CD14-positive monocyte (primary cell): ENCODE results near the gene DYSF. TPM values are rescaled to one million over a fixed set of nuclear protein-coding genes. Genes with fewer than 3 reads are reported as not detected.

Experiments used
- DNase-seq, 3 donors: peaks; one replicate each; pipeline ENCODE4 v3.0.0-alpha.2; 2011 to 2022
- H2AFZ ChIP-seq: 2 replicates; pipeline ENCODE4 v1.6.0; 2012; ENCODE audit warnings: mild to moderate bottlenecking, low read depth, low read length, inconsistent platforms; ENCODE audit not compliant: insufficient read depth, poor library complexity, severe bottlenecking
- H3K27ac ChIP-seq, 2 donors: 1 replicate in 1 of 2; 2 replicates in 1 of 2; pipeline ENCODE4 v1.5.1; 2012 to 2013; ENCODE audit warnings: low read length in 2 of 2, control low read depth in 1 of 2, inconsistent platforms in 1 of 2, low read depth in 1 of 2, mild to moderate bottlenecking in 1 of 2
- H3K27me3 ChIP-seq, 2 donors: one replicate each; pipeline versions ENCODE4 v1.6.0 to v1.6.1; 2011 to 2013; ENCODE audit warnings: low read length in 2 of 2; ENCODE audit not compliant: control insufficient read depth in 2 of 2, insufficient read depth in 2 of 2
- H3K36me3 ChIP-seq, 2 donors: replicated peaks in 1 of 2; 1 replicate in 1 of 2; 2 replicates in 1 of 2; pipeline versions ENCODE4 v1.5.1 to v1.6.1; 2012 to 2013; ENCODE audit warnings: low read length in 2 of 2, control low read depth in 1 of 2, inconsistent platforms in 1 of 2, mild to moderate bottlenecking in 1 of 2; ENCODE audit not compliant: insufficient read depth in 2 of 2, control insufficient read depth in 1 of 2
- H3K4me1 ChIP-seq, 2 donors: 1 replicate in 1 of 2; 2 replicates in 1 of 2; pipeline versions ENCODE4 v1.5.1 to v1.6.1; 2012 to 2013; ENCODE audit warnings: low read length in 2 of 2, control low read depth in 1 of 2, inconsistent platforms in 1 of 2, mild to moderate bottlenecking in 1 of 2, moderate library complexity in 1 of 2; ENCODE audit not compliant: insufficient read depth in 2 of 2, control insufficient read depth in 1 of 2
- H3K4me2 ChIP-seq: replicated peaks from 2 replicates; pipeline ENCODE3; 2012; ENCODE audit warnings: low read length, moderate library complexity, mild to moderate bottlenecking; ENCODE audit not compliant: poor library complexity, severe bottlenecking; ENCODE audit errors: extremely low read depth
- H3K4me3 ChIP-seq, 3 experiments: fragments of 200-600 bp in 1 of 3; sonication (generic) in 1 of 3; replicated peaks in 1 of 3; 1 replicate in 2 of 3; 2 replicates in 1 of 3; pipeline ENCODE4 v1.5.1; 2011 to 2013; ENCODE audit warnings: low read length in 3 of 3, mild to moderate bottlenecking in 3 of 3, control low read depth in 2 of 3, low read depth in 2 of 3, inconsistent platforms in 1 of 3, moderate library complexity in 1 of 3
- H3K79me2 ChIP-seq: 2 replicates; pipeline ENCODE4 v1.6.0; 2012; ENCODE audit warnings: mild to moderate bottlenecking, control low read depth, inconsistent platforms, low read length, moderate library complexity; ENCODE audit not compliant: insufficient read depth
- H3K9ac ChIP-seq: 2 replicates; pipeline ENCODE4 v1.6.0; 2017; ENCODE audit warnings: low read length, mild to moderate bottlenecking; ENCODE audit not compliant: insufficient read depth, poor library complexity, severe bottlenecking
- H3K9me3 ChIP-seq, 2 donors: replicated peaks in 1 of 2; 1 replicate in 1 of 2; 2 replicates in 1 of 2; pipeline versions ENCODE4 v1.5.1 to v1.6.1; 2012 to 2013; ENCODE audit warnings: low read length in 2 of 2, control low read depth in 1 of 2; ENCODE audit not compliant: control insufficient read depth in 1 of 2, insufficient read depth in 1 of 2
- H4K20me1 ChIP-seq: 2 replicates; pipeline ENCODE4 v1.6.0; 2012; ENCODE audit warnings: mild to moderate bottlenecking, low read length, control low read depth, moderate library complexity; ENCODE audit not compliant: insufficient read depth
- H3K27ac Mint-ChIP-seq, 7 donors: one replicate each; pipeline ENCODE4 v1.8.0; 2020; ENCODE audit warnings: mild to moderate bottlenecking in 7 of 7, mixed read lengths in 7 of 7, moderate library complexity in 6 of 7, inconsistent platforms in 2 of 7
- H3K27me3 Mint-ChIP-seq, 3 donors: one replicate each; pipeline ENCODE4 v1.8.0; 2021 to 2022; ENCODE audit warnings: low read depth in 3 of 3, mild to moderate bottlenecking in 3 of 3, mixed read lengths in 3 of 3, moderate library complexity in 3 of 3, inconsistent platforms in 1 of 3
- H3K36me3 Mint-ChIP-seq, 2 donors: one replicate each; pipeline ENCODE4 v1.8.0; 2020; ENCODE audit warnings: mixed read lengths in 2 of 2, inconsistent platforms in 1 of 2, mild to moderate bottlenecking in 1 of 2
- H3K4me1 Mint-ChIP-seq: one replicate; pipeline ENCODE4 v1.8.0; 2020; ENCODE audit warnings: mild to moderate bottlenecking, mixed read lengths
- H3K4me3 Mint-ChIP-seq, 2 donors: one replicate each; pipeline ENCODE4 v1.8.0; 2020; ENCODE audit warnings: mild to moderate bottlenecking in 2 of 2, mixed read lengths in 2 of 2, moderate library complexity in 1 of 2
- H3K9me3 Mint-ChIP-seq, 7 donors: one replicate each; pipeline ENCODE4 v1.8.0; 2020 to 2022; ENCODE audit warnings: mixed read lengths in 7 of 7, mild to moderate bottlenecking in 6 of 7, moderate library complexity in 6 of 7, inconsistent platforms in 2 of 7
- WGBS: methylation state at CpG from one replicate; pipeline ENCODE4 v1.1.5; 2013; ENCODE audit warnings: missing lambda C conversion rate; ENCODE audit not compliant: insufficient coverage; 5-methylcytosine and 5-hydroxymethylcytosine counted together
- intact Hi-C, 2 donors: fragments of 100-400 bp; cut with micrococcal nuclease; formaldehyde crosslinking; loops; one replicate each; pipeline versions ENCODE4 v1.15.0 to v1.15.1; 2023
- polyA plus RNA-seq, 3 donors: library from polyadenylated mRNA; depleted of rRNA in 1 of 3; unstranded in 2 of 3; stranded (reverse) in 1 of 3; fragments of 300-500 nt in 2 of 3; fragments of >200 nt in 1 of 3; fragmentation: Illumina TruSeq in 2 of 3; gene quantifications; 1 replicate in 2 of 3; 2 replicates in 1 of 3; pipeline ENCODE4 v1.2.3, GENCODE V29; 2012 to 2021
- TF ChIP-seq, protein P1 (sequence below): fragments of 200-600 bp; IDR thresholded peaks from one replicate; pipeline ENCODE4 v1.8.0; 2022; ENCODE audit warnings: antibody characterized with exemption, mild to moderate bottlenecking

DYSF gene
- polyA plus RNA-seq, 3 donors = 16.1 to 72.5 (median 31.2) TPM

DNA sequence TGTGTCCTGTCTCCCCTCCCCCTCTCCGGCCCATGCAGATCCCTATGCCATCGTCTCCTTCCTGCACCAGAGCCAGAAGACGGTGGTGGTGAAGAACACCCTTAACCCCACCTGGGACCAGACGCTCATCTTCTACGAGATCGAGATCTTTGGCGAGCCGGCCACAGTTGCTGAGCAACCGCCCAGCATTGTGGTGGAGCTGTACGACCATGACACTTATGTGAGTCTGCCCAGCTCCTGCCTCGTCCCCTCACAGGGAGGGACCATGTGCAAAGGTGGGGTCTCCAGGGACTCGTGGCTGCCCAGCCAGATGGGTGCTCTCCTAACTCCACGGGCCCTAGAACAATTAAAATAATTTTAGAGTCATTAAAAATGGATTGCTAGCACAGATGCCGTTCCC, 145.2 kb downstream of the DYSF start:
- H3K9me3 ChIP-seq = no peaks in the 10 kb centered on the region
- H3K9me3 Mint-ChIP-seq = no peaks in the 10 kb centered on the region
- H4K20me1 ChIP-seq = peaks cover 78% of the 10 kb centered on the region
- peaks cover 0 to 4% of the 10 kb centered on the region in 2 donors for H3K4me1 ChIP-seq
- H3K27me3 Mint-ChIP-seq = peaks cover 2 to 4% (median 2%) of the 10 kb centered on the region in 3 donors
- no peak overlapping the region for H3K27ac Mint-ChIP-seq
- TF ChIP-seq, protein P1, sequence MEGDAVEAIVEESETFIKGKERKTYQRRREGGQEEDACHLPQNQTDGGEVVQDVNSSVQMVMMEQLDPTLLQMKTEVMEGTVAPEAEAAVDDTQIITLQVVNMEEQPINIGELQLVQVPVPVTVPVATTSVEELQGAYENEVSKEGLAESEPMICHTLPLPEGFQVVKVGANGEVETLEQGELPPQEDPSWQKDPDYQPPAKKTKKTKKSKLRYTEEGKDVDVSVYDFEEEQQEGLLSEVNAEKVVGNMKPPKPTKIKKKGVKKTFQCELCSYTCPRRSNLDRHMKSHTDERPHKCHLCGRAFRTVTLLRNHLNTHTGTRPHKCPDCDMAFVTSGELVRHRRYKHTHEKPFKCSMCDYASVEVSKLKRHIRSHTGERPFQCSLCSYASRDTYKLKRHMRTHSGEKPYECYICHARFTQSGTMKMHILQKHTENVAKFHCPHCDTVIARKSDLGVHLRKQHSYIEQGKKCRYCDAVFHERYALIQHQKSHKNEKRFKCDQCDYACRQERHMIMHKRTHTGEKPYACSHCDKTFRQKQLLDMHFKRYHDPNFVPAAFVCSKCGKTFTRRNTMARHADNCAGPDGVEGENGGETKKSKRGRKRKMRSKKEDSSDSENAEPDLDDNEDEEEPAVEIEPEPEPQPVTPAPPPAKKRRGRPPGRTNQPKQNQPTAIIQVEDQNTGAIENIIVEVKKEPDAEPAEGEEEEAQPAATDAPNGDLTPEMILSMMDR = no peak
- no peak overlapping the region for H3K27ac ChIP-seq
- H3K4me2 ChIP-seq = no peak overlapping the region
- H3K36me3 Mint-ChIP-seq = peaks cover 86 to 97% of the 10 kb centered on the region in 2 donors
- no peak overlapping the region for H2AFZ ChIP-seq
- H3K27me3 ChIP-seq = no peaks in the 10 kb centered on the region
- DNase-seq = no peak
- intact Hi-C loops = no loop called here
- no peak overlapping the region for H3K4me3 ChIP-seq
- no peak overlapping the region for H3K9ac ChIP-seq
- peaks cover 13% of the 10 kb centered on the region for H3K4me1 Mint-ChIP-seq
- no peaks in the 10 kb centered on the region for H3K79me2 ChIP-seq
- peaks cover 78 to 100% of the 10 kb centered on the region in 2 donors for H3K36me3 ChIP-seq
- WGBS = 95% methylated on average over 12 of the region's 14 CpGs
- H3K4me3 Mint-ChIP-seq = no peak overlapping the region

DNA sequence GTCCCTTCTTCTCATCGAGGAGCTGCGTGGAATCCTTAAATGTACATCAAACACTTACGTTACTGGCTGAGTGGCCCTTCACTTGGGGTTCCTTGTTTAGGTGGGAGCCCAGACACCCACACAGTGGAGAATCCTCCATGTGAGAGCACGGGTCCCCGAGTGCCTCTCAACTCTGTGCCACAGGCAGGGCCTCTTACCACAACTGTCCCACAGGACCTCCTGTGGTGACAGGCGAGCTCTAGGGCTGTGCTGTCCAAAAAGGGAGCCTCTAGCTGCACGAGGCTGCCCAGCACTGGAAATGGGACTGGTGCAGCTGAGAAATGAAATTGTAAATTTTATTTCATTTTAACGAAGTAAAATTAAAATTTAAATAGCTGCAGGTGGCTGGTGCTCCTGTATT, 145.7 kb downstream of the DYSF start:
- 91% methylated on average over 7 of the region's 8 CpGs for WGBS
- H3K4me3 Mint-ChIP-seq = no peak overlapping the region
- H4K20me1 ChIP-seq = peaks cover 78% of the 10 kb centered on the region
- H3K79me2 ChIP-seq = no peaks in the 10 kb centered on the region
- H3K27ac ChIP-seq = no peak overlapping the region
- H3K27me3 Mint-ChIP-seq = peaks cover 2 to 4% (median 2%) of the 10 kb centered on the region in 3 donors
- H3K4me2 ChIP-seq = no peak overlapping the region
- TF ChIP-seq, protein P1 = no peak
- DNase-seq = no peak
- H3K9me3 ChIP-seq = no peaks in the 10 kb centered on the region
- no peak overlapping the region for H3K4me3 ChIP-seq
- H3K4me1 ChIP-seq = peaks cover 0 to 4% of the 10 kb centered on the region in 2 donors
- intact Hi-C loops = no loop called here
- H3K9ac ChIP-seq = no peak overlapping the region
- no peak overlapping the region for H3K27ac Mint-ChIP-seq
- no peaks in the 10 kb centered on the region for H3K9me3 Mint-ChIP-seq
- peaks cover 14% of the 10 kb centered on the region for H3K4me1 Mint-ChIP-seq
- H3K27me3 ChIP-seq = no peaks in the 10 kb centered on the region
- peaks cover 84 to 96% of the 10 kb centered on the region in 2 donors for H3K36me3 Mint-ChIP-seq
- peaks cover 73 to 100% of the 10 kb centered on the region in 2 donors for H3K36me3 ChIP-seq
- no peak overlapping the region for H2AFZ ChIP-seq
